PC-3 (cell line): Measurements from ENCODE around the gene OTC. TPM values are rescaled to one million over a fixed set of nuclear protein-coding genes. Genes with fewer than 3 reads are reported as not detected.

Source experiments
- ATAC-seq: fragments of 200-7000 bp; cut with Tn5 transposase; 2 replicates; pipeline ENCODE4 v1.9.1; 2020; ENCODE audit warnings: mild to moderate bottlenecking, moderate library complexity
- BruUV-seq: library from RNA; stranded (reverse); fragments of 400-500 nt; replicated peaks from 2 replicates; lab custom pipeline; 2021; lab: Mats Ljungman, UMichigan
- CTCF ChIA-PET: fragments of 300-600 bp; sonication (Branson Sonifier 250); formaldehyde crosslinking; loops from one replicate; lab custom pipeline; 2022; ENCODE audit warnings: antibody characterized with exemption; lab: Charles Lee
- POLR2A ChIA-PET: fragments of 300-600 bp; sonication (Branson Sonifier 250); formaldehyde crosslinking; loops from one replicate; lab custom pipeline; 2022; ENCODE audit warnings: antibody characterized with exemption; ENCODE audit not compliant: unreplicated experiment; lab: Charles Lee
- DNase-seq: peaks from one replicate; pipeline ENCODE4 v3.0.0-alpha.2; 2015
- H2AFZ ChIP-seq: fragments of 300-600 bp; sonication (generic); 2 replicates; pipeline ENCODE4 v1.6.0; 2016; ENCODE audit warnings: antibody characterized with exemption, low read length
- H3F3A ChIP-seq: fragments of 300-600 bp; sonication (generic); one replicate; pipeline ENCODE4 v1.6.0; 2017; ENCODE audit warnings: antibody characterized with exemption, low read length, control low read depth, mild to moderate bottlenecking; ENCODE audit not compliant: unreplicated experiment
- H3K27ac ChIP-seq: fragments of 300-600 bp; sonication (generic); 2 replicates; pipeline ENCODE4 v1.5.1; 2016; ENCODE audit warnings: mild to moderate bottlenecking, low read length
- H3K27me3 ChIP-seq: fragments of 300-600 bp; sonication (generic); 2 replicates; pipeline ENCODE4 v1.6.1; 2016; ENCODE audit warnings: low read length, mixed read lengths
- H3K36me3 ChIP-seq: fragments of 300-600 bp; sonication (generic); 2 replicates; pipeline ENCODE4 v1.6.1; 2016; ENCODE audit warnings: low read depth, mixed run types, low read length, mixed read lengths
- H3K4me1 ChIP-seq: fragments of 300-600 bp; sonication (generic); 2 replicates; pipeline ENCODE4 v1.5.1; 2016; ENCODE audit warnings: low read length; ENCODE audit not compliant: insufficient read depth
- H3K4me2 ChIP-seq: fragments of 300-600 bp; sonication (generic); 2 replicates; pipeline ENCODE4 v1.6.0; 2016; ENCODE audit warnings: low read length
- H3K4me3 ChIP-seq: fragments of 300-600 bp; sonication (generic); 2 replicates; pipeline ENCODE4 v1.5.1; 2016; ENCODE audit warnings: mild to moderate bottlenecking, low read length, mixed read lengths
- H3K79me2 ChIP-seq: fragments of 300-600 bp; sonication (generic); 2 replicates; pipeline ENCODE4 v1.6.1; 2017; ENCODE audit warnings: low read length, mixed read lengths
- H3K9ac ChIP-seq: fragments of 300-600 bp; sonication (generic); 2 replicates; pipeline ENCODE4 v1.6.0; 2016; ENCODE audit warnings: mild to moderate bottlenecking, low read length
- H3K9me2 ChIP-seq: fragments of 300-600 bp; sonication (generic); replicated peaks from 2 replicates; pipeline ENCODE4 v1.6.1; 2016; ENCODE audit warnings: mixed run types, low read length, mixed read lengths
- H3K9me3 ChIP-seq: fragments of 300-600 bp; sonication (generic); 2 replicates; pipeline ENCODE4 v1.6.1; 2016; ENCODE audit warnings: low read length, mixed read lengths
- H4K20me1 ChIP-seq: fragments of 300-600 bp; sonication (generic); 2 replicates; pipeline ENCODE4 v1.6.1; 2016; ENCODE audit warnings: low read length, mixed read lengths
- CTCF ChIP-seq: fragments of 300-600 bp; sonication (generic); conservative IDR thresholded peaks from 2 replicates; pipeline ENCODE4 v1.5.1; 2017; ENCODE audit warnings: antibody characterized with exemption, low read depth, mild to moderate bottlenecking, low read length
- EZH2 ChIP-seq: fragments of 300-600 bp; sonication (generic); IDR thresholded peaks from one replicate; pipeline ENCODE4 v1.6.1; 2017; ENCODE audit warnings: antibody characterized with exemption, mild to moderate bottlenecking, low read length; ENCODE audit not compliant: unreplicated experiment
- EZH2phosphoT487 ChIP-seq: fragments of 300-600 bp; sonication (generic); IDR thresholded peaks from 2 replicates; pipeline ENCODE4 v1.6.1; 2018; ENCODE audit warnings: mild to moderate bottlenecking, antibody characterized with exemption, low read length, borderline replicate concordance
- intact Hi-C: fragments of 100-400 bp; cut with micrococcal nuclease; formaldehyde crosslinking; loops from 2 replicates; pipeline ENCODE4 v1.9.0; 2023
- total RNA-seq: library from RNA; depleted of rRNA; stranded (reverse); fragments of >200 nt; gene quantifications from 2 replicates; pipeline ENCODE4 v1.2.3, GENCODE V29; 2014

The OTC gene
- total RNA-seq, 1 experiment from 2014 or later, result not detected

- peaks cover 16% of the 10 kb centered on the region for H3K79me2 ChIP-seq
- no TSS peak for BruUV-seq
- DNase-seq, result no peak
- no peaks in the 10 kb centered on the region for H3K9me3 ChIP-seq
- H3K9ac ChIP-seq, result no peak overlapping the region
- intact Hi-C loops, result no loop called here
- no peak overlapping the region for H3K27ac ChIP-seq
- no peaks in the 10 kb centered on the region for H3F3A ChIP-seq
- ChIA-PET POLR2A (no interaction called here), CTCF (no interaction called here)
- H3K4me2 ChIP-seq, result no peak overlapping the region
- H3K9me2 ChIP-seq, result no peaks in the 10 kb centered on the region
- ATAC-seq, result no peak
- no peaks in the 10 kb centered on the region for H3K36me3 ChIP-seq
- TF ChIP-seq EZH2, result no peak
- no peak for TF ChIP-seq EZH2phosphoT487
- no peak for TF ChIP-seq CTCF
- H4K20me1 ChIP-seq, result no peaks in the 10 kb centered on the region
- no peak overlapping the region for H3K4me3 ChIP-seq
- no peaks in the 10 kb centered on the region for H3K27me3 ChIP-seq
- no peak overlapping the region for H2AFZ ChIP-seq
- peaks cover 11% of the 10 kb centered on the region for H3K4me1 ChIP-seq
These were observed 31.6 kb upstream of the OTC start for GRCh38 chrX:38320819-38321218.

GRCh38 chrX:38326086-38326485 lies 26.3 kb upstream of the OTC start:
- Histone ChIP-seq H3K9ac (peak overlapping the region; percentile 78), H3K79me2 (peaks cover 16% of the 10 kb centered on the region), H3K27ac (0 out of 2 replicates have a peak overlapping the region, but pooled peaks have one; percentile 74), H3F3A (no peaks in the 10 kb centered on the region), H3K4me1 (peaks cover 17% of the 10 kb centered on the region), H4K20me1 (no peaks in the 10 kb centered on the region), H3K27me3 (no peaks in the 10 kb centered on the region), H3K9me3 (no peaks in the 10 kb centered on the region), H3K4me2 (peak overlapping the region; percentile 82), H2AFZ (no peak overlapping the region), H3K9me2 (no peaks in the 10 kb centered on the region), H3K36me3 (no peaks in the 10 kb centered on the region), H3K4me3 (peak overlapping the region; percentile 79)
- TSS peak; percentile 35 for BruUV-seq
- TF ChIP-seq EZH2 (no peak), CTCF (no peak), EZH2phosphoT487 (no peak)
- CTCF ChIA-PET, result interaction anchor here (1.9 kb wide), 1 partner anchor 44 kb away, joined by 7 read pairs; no protein-coding TSS in a partner anchor
- intact Hi-C loops, result loop anchor here (1.0 to 2.0 kb wide), 4 partner anchors 14 to 133 kb away; no protein-coding TSS in a partner anchor
- POLR2A ChIA-PET, result interaction anchor here (0.6 to 0.7 kb wide), 2 partner anchors 26 to 66 kb away, joined by 4 to 12 read pairs; partner anchors contain the start of gene OTC
- ATAC-seq, result peak; percentile 19
- DNase-seq, result peak; percentile 45

GRCh38 chrX:38327007-38327774 lies 25.2 kb upstream of the OTC start, which contains the start of gene RPGR:
RPGR (minus strand) TSS chrX:38327509; CDS start chrX:38327367, 142 bp downstream.
- no TSS peak for BruUV-seq
- Histone ChIP-seq H4K20me1 (no peaks in the 10 kb centered on the region), H3K79me2 (peaks cover 16% of the 10 kb centered on the region), H3K4me2 (peak within 1 kb of the TSS; percentile 82), H3K4me3 (peak within 1 kb of the TSS; percentile 79), H3K27ac (peak within 1 kb of the TSS; percentile 74), H3K27me3 (no peaks in the 10 kb centered on the region), H3K9me3 (no peaks in the 10 kb centered on the region), H3K9ac (peak within 1 kb of the TSS; percentile 78), H3K9me2 (no peaks in the 10 kb centered on the region), H3K36me3 (no peaks in the 10 kb centered on the region), H3F3A (no peaks in the 10 kb centered on the region), H2AFZ (peak within 1 kb of the TSS; percentile 83), H3K4me1 (peaks cover 17% of the 10 kb centered on the region)
- ChIA-PET POLR2A (interaction anchor here (0.5 to 0.7 kb wide), 2 partner anchors 25 to 490 kb away, joined by 12 to 15 read pairs; partner anchors contain the start of gene OTC), CTCF (interaction anchor here (0.6 to 1.9 kb wide), 10 partner anchors 9 to 152 kb away, joined by 3 to 9 read pairs (median 4); no protein-coding TSS in a partner anchor)
- ATAC-seq (peak; percentile 88), DNase-seq (peak; percentile 90)
- TF ChIP-seq EZH2, result no peak
- peak; percentile 82 for TF ChIP-seq CTCF
- intact Hi-C loops, result loop anchor here (1.0 to 2.0 kb wide), 4 partner anchors 23 to 134 kb away; no protein-coding TSS in a partner anchor
